Measurements from ENCODE around the gene LSM12. TPM values are rescaled to one million over a fixed set of nuclear protein-coding genes. Genes with fewer than 3 reads are reported as not detected.
"Not testable (repeated sequence)": the region's sequence is repeated elsewhere in the genome, so short reads cannot be mapped to it uniquely, and the experiment has no call there.

The LSM12 gene
- total RNA-seq, 1 experiment from 2014 or later, result 49.8 TPM

GRCh38 chr17:44076716-44077594 is 10.5 kb upstream of the LSM12 start:
- no peak for DNase-seq (ENCODE audit: low spot score)

GRCh38 chr17:44075598-44076293 is 9.3 kb upstream of the LSM12 start:
- no peak for DNase-seq (ENCODE audit: low spot score)

- DNase-seq (ENCODE audit: low spot score), result no peak
Observed at GRCh38 chr17:44074911-44075285, 8.4 kb upstream of the LSM12 start.

- no peak for DNase-seq (ENCODE audit: low spot score)
Observed at GRCh38 chr17:44074231-44074910, 7.9 kb upstream of the LSM12 start.

GRCh38 chr17:44071772-44072171 is 5.3 kb upstream of the LSM12 start:
- no peak for DNase-seq (ENCODE audit: low spot score)

GRCh38 chr17:44071198-44071520 is 4.7 kb upstream of the LSM12 start:
- no peak for DNase-seq (ENCODE audit: low spot score)

- DNase-seq (ENCODE audit: low spot score), result peak; percentile 97
Observed at GRCh38 chr17:44070455-44071197, 4.2 kb upstream of the LSM12 start, which contains the start of gene G6PC3. Gene G6PC3 (plus strand): TSS chr17:44070735. CDS start chr17:44070966, 231 bp downstream.

GRCh38 chr17:44069974-44070454 is 3.5 kb upstream of the LSM12 start:
- DNase-seq (ENCODE audit: low spot score), result peak; percentile 47

GRCh38 chr17:44067545-44067940 is 1.1 kb upstream of the LSM12 start:
- DNase-seq (ENCODE audit: low spot score), result no peak

- no peak for DNase-seq (ENCODE audit: low spot score)
Observed at GRCh38 chr17:44065668-44066203, 735 bp downstream of the LSM12 start.

GRCh38 chr17:44063704-44064639 is 2.5 kb downstream of the LSM12 start:
- DNase-seq (ENCODE audit: low spot score), result no peak

- no peak for DNase-seq (ENCODE audit: low spot score)
Observed at GRCh38 chr17:44062871-44063270, 3.6 kb downstream of the LSM12 start.

- no peak for DNase-seq (ENCODE audit: low spot score)
Observed at GRCh38 chr17:44061446-44061845, 5.0 kb downstream of the LSM12 start.

- no peak for DNase-seq (ENCODE audit: low spot score)
Observed at GRCh38 chr17:44059101-44059892, 7.2 kb downstream of the LSM12 start.

- DNase-seq (ENCODE audit: low spot score), result no peak
Observed at GRCh38 chr17:44053125-44053872, 13.2 kb downstream of the LSM12 start.

GRCh38 chr17:44049294-44050060 is 17.0 kb downstream of the LSM12 start:
- no peak for DNase-seq (ENCODE audit: low spot score)

- not testable (repeated sequence) for DNase-seq (ENCODE audit: low spot score)
Observed at GRCh38 chr17:44046893-44047292, 19.6 kb downstream of the LSM12 start.

GRCh38 chr17:44045486-44045885 is 21.0 kb downstream of the LSM12 start:
- no peak for DNase-seq (ENCODE audit: low spot score)
